Embryonic facial prominence (tissue), 1 donor: ENCODE measurements around the gene ZDHHC19.
"Not testable (repeated sequence)": the region's sequence is repeated elsewhere in the genome, so short reads cannot be mapped to it uniquely, and the experiment has no call there.

Experiments
- DNase-seq: peaks from one replicate; pipeline ENCODE4 v3.0.0-alpha.2; 2016; ENCODE audit errors: extremely low spot score

ZDHHC19 gene

DNA sequence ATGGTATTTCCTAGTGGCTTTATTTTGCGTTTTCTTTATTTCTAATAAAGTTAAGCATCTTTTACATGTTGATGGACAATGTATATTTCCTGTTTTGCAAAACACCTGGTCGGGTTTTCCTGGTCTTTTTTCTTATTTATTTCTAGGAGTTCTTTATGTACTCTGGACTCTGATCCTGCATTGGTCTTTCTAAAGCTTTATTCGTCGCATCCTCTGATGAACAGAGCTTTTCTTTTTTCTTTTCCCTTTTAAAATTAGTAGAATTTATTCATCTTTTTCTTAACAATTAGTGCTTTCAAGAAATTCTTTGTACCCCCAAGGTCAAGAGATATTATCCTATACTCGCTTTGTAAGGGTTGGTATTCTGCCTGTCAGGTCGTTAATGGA is 32.2 kb downstream of the ZDHHC19 start:
- no peak for DNase-seq

- no peak for DNase-seq
These were observed 33.2 kb downstream of the ZDHHC19 start for GRCh38 chr3:196177967-196178366.

- no peak for DNase-seq
These were observed 33.6 kb downstream of the ZDHHC19 start for GRCh38 chr3:196177567-196177966.

- DNase-seq, result no peak
These were observed 35.5 kb downstream of the ZDHHC19 start for GRCh38 chr3:196175722-196176121.

GRCh38 chr3:196175116-196175625 is 36.0 kb downstream of the ZDHHC19 start:
- no peak for DNase-seq

DNA sequence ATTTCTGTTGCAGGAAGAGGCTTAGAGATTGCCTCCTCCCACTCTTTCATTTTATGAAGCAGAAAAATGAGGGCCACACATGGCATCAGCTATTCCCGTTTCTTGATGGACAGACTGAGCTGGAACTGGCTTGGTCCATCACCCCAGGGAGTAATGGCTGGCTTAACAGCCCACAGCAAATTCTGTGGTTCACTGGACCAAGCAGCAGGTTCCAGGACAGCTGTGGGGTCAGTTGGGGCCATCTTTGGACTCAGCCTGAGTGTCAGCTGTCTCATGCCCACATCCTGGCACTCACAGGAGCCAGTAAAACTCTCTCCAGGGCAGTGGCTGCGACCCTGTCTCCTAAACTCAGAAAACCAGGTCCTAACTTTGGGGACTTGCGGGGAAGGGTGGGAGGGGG is 36.5 kb downstream of the ZDHHC19 start:
- DNase-seq, result no peak

GRCh38 chr3:196170296-196170695 is 40.9 kb downstream of the ZDHHC19 start:
- DNase-seq, result not testable (repeated sequence)

GRCh38 chr3:196169836-196170240 is 41.4 kb downstream of the ZDHHC19 start:
- DNase-seq, result no peak

DNA sequence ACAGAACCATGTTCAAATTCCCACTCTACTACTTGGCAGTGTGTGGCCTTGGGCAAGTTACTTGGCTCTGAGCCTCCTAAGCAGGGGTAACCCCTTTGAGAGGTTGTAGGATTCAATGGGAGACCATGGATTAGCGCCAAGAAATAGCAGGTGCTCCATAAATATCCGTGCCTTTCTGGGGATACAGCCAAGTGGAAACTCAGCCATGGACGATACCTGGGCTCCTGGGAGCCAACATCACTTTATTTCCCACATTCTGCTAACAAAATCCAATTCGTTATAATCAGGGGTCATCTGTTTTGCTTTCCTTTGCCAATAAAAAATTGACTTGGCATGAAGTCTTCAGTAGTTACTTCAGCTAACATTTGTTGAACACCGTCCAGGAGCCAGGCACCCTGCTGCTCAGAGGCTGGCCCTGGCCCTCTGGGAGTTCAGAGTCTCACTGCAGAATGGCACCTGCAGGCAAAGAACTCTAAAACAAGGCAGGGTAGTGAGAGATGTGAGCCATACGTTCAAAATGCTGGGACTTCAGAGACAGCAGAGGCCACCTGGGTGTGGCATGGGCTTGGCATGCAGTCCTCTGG is 42.3 kb downstream of the ZDHHC19 start:
- DNase-seq, result no peak

GRCh38 chr3:196166741-196167140 is 44.5 kb downstream of the ZDHHC19 start:
- no peak for DNase-seq

DNA sequence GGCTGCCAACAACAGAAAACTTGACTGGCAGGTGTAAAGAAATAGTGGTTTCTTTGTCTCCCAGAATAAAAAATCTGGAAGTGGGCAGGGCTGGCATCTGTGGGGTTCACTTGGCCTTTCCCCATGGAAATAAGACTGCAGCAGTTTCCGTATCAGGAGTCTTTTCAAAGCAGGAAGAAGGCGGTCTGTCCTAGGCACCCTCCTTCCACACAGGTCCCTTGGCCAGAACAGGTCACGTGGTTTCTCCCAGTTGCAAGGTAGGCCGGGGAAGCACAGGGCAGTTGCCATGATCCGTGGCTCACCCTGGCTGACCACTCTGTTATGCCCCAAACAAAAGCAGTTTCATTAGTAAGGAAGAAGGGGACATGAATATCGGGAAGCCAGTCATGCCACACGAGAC is 45.4 kb downstream of the ZDHHC19 start:
- DNase-seq, result no peak

DNA sequence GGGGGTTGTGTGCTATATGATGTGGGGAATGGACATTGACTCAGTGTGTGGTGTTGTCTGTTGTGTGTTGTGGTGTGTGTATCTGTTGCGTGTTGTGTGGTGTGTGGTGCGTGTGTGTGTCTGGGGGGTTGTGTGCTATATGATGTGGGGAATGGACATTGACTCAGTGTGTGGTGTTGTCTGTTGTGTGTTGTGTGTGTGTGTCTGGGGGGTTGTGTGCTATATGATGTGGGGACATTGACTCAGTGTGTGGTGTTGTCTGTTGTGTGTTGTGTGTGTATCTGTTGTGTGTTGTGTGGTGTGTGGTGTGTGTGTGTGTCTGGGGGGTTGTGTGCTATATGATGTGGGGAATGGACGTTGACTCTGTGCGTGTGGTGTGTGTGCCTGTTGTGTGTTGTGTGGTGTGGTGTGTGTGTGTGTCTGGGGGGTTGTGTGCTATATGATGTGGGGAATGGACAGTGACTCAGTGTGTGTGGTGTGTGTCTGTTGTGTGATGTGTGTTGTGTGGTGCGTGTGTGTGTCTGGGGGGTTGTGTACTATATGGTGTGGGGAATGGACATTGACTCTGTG is 46.1 kb downstream of the ZDHHC19 start:
- not testable (repeated sequence) for DNase-seq

- DNase-seq, result no peak
These were observed 46.6 kb downstream of the ZDHHC19 start for GRCh38 chr3:196164576-196164975.

DNA sequence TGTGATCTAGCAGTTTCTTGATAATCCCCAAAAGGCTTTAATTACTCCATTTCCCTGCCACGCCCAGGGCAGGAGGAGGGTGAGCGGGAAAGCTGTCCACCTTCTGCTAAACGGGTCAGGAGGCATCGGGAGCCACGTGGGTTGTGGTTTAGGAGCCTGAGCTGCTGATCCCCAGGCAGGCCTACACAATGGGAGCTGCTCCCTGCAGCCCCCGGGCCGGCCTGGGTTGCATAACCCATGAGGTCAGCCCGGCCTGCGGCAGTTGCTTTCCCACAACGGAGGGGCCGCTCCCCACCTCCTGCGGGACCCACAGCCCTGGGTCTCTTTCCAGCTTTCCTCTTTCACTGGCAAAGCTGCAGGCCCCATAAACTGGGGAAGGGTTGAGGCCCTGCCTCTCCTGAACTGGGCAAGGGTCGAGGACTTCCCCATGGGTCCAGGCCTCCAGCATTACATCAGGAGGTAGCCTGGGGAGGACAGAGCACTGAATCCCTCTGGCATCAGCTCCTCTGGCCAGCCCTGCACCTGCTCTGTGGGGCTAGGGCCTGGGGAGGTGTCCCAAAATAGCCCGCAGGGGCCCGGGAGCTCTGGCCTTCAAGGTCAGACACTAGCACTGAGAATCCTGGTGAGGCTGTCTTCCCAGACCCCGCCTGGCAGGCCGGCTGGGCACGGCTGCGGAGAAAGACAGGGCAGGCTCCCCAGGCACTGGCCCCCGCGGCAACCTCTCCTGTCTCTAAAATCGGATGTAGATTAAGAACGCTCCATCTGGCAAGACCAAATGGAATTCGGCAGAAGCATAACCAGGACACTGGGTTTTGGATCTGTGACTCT is 47.3 kb downstream of the ZDHHC19 start:
- no peak for DNase-seq

DNA sequence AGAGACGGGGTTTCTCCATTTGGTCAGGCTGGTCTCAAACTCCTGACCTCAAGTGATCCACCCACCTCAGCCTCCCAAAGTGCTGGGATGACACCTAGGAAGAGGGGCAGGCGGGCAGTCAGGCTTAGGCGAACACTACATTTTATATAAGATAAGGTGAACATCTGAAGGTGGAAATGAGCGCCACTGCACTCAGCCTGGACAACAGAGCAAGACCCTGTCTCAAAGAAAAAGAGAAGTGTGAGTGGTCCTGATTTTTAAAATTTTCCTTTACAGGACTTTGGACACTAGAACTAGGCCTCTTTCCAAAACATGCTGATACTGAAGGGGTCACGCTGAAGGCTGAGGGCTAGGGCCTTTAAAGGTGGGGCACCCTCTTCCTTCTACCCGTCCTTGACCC is 48.0 kb downstream of the ZDHHC19 start:
- DNase-seq, result no peak

- DNase-seq, result no peak
These were observed 48.5 kb downstream of the ZDHHC19 start for GRCh38 chr3:196162679-196163078.

DNA sequence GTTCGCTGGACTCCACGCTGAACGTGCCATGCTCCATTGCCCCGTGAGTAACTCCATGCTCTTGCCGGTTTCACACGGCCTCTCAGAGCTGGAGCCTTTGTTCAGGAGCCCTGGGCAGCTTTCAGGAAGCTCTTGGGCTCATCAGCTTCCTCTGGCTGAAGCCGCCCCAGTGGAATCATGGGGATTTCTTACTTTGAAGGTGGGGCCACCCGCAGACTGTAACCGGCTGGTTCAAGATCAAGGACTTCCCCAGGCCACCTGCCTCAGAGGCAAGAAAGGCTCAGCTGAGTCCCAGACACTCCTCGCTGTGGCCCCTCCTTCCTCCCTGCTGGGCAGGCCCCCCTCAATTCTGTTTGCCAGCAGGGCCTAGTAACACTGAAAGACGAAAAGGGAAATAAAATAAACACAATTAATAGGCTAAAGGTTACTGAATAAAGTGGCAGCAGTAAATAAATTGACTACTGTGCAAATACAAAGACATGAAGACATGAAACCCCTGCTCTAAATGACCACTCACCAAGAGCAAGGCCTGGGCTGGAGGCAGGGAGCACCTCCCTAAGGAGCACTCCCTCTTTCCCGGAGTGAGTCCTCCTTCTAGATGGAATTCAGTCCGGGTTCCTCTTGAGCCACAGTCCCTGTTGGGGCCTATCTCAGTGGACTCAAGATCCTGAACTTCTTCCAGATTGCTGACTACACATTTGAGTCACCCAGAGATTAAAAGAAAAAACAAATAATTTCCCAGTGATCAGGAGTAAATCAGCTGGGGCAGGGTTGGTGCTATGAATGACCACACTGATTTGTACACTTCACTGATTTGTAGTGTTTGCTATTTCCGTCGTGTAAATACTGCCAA is 51.0 kb downstream of the ZDHHC19 start:
- no peak for DNase-seq

GRCh38 chr3:196159526-196159925 is 51.7 kb downstream of the ZDHHC19 start:
- no peak for DNase-seq

DNA sequence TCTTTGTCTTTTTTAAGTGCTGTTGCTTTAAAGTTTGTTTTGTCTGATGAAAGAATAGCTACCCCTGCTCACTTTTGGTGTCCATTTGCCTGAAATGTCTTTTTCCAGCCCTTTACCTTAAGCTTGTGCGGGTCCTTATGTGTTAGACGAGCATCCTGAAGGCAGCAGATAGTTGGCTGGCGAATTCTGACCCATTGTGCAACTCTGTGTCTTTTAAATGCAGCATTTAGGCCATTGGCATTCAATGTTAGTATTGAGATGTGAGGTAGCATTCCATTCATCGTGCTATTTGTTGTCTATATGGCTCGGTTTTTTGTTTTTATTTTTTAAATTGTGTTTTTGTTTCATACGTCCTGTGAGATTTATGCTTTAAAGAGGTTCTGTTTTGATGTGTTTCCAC is 55.0 kb downstream of the ZDHHC19 start:
- no peak for DNase-seq

DNA sequence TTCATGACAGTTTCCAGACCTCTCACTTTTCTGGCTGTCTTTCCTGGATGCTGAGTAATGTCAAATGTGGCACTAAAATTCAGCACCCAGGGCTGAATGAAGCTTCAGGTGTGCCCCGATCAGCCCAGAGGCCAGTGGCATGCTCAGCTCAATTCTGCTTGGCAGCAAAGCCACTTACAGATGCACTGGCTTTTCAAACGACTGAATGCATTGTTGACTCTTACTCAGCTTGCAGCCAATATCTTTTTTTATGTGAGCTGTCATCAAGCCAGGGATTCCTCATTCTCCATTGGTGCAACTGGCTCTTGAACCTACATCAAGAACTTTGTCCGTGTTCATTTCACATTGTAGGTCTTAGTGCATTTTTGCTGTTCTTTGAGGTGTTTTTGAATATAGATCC is 60.7 kb downstream of the ZDHHC19 start:
- DNase-seq, result no peak

DNA sequence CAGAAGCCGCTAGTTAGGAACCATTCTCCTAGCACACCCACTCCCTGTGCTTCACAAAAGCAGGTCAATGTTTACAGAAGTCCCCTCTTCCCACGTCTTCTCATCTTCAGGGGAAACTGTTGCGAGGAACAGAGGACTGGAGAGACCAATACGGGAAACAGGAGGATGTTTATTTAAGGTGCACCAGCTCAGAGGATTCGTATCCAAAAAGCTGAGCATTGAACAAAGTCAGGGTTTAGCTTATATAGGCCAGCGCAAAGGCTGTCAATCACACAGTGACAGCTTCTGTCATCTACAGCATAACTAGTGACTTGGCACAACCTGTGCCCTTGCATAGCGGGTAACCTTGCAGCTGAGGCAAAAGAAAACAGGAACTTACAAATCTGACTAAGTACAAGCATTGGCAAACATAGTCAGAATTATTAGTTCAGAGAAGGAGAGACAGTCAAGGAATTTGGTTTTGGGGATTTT is 61.3 kb downstream of the ZDHHC19 start:
- DNase-seq, result no peak

- no peak for DNase-seq
These were observed 61.8 kb downstream of the ZDHHC19 start for GRCh38 chr3:196149375-196149774.
